ENCODE results near the gene DOK1.
"Not testable (repeated sequence)": the region's sequence is repeated elsewhere in the genome, so short reads cannot be mapped to it uniquely, and the experiment has no call there.

Gene DOK1

GRCh38 chr2:74548900-74549826 lies 5.4 kb upstream of the DOK1 start:
- no peak for DNase-seq

GRCh38 chr2:74550231-74550630 lies 4.3 kb upstream of the DOK1 start:
- DNase-seq = no peak

- DNase-seq = no peak
Measured at GRCh38 chr2:74551530-74551929, 3.0 kb upstream of the DOK1 start.

GRCh38 chr2:74551942-74552913 lies 2.3 kb upstream of the DOK1 start:
- DNase-seq = no peak

GRCh38 chr2:74552914-74553811 lies 1.4 kb upstream of the DOK1 start:
- no peak for DNase-seq

GRCh38 chr2:74554820-74555531 lies 456 bp downstream of the DOK1 start:
- peak; percentile 22 for DNase-seq

- no peak for DNase-seq
Measured at GRCh38 chr2:74555610-74556103, 1.1 kb downstream of the DOK1 start.

- no peak for DNase-seq
Measured at GRCh38 chr2:74556159-74556558, 1.6 kb downstream of the DOK1 start.

GRCh38 chr2:74556831-74557370 lies 2.4 kb downstream of the DOK1 start:
- no peak for DNase-seq

GRCh38 chr2:74558284-74559230 lies 4.0 kb downstream of the DOK1 start:
- DNase-seq = no peak

GRCh38 chr2:74559912-74560311 lies 5.4 kb downstream of the DOK1 start:
- DNase-seq = no peak

GRCh38 chr2:74560591-74560990 lies 6.1 kb downstream of the DOK1 start:
- no peak for DNase-seq

GRCh38 chr2:74561022-74561421 lies 6.5 kb downstream of the DOK1 start:
- not testable (repeated sequence) for DNase-seq

- no peak for DNase-seq
Measured at GRCh38 chr2:74562126-74562775, 7.7 kb downstream of the DOK1 start.

- no peak for DNase-seq
Measured at GRCh38 chr2:74564222-74564621, 9.7 kb downstream of the DOK1 start.

- no peak for DNase-seq
Measured at GRCh38 chr2:74566076-74566753, 11.7 kb downstream of the DOK1 start.

- DNase-seq = no peak
Measured at GRCh38 chr2:74566754-74567085, 12.2 kb downstream of the DOK1 start.

- DNase-seq = no peak
Measured at GRCh38 chr2:74567881-74568280, 13.4 kb downstream of the DOK1 start.

- no peak for DNase-seq
Measured at GRCh38 chr2:74569686-74570085, 15.2 kb downstream of the DOK1 start.

All from CD4-positive, alpha-beta T cell treated with Interleukin-4 for 4 hours (primary cell).